Eye (tissue), 1 donor: ENCODE data around the gene CASKIN1.
"Not testable (repeated sequence)": the region's sequence is repeated elsewhere in the genome, so short reads cannot be mapped to it uniquely, and the experiment has no call there.

ENCODE experiments used
- DNase-seq: peaks from one replicate; pipeline ENCODE4 v3.0.0-alpha.2; 2015

Gene CASKIN1

GRCh38 chr16:2209258-2210008, 13.0 kb upstream of the CASKIN1 start:
- no peak for DNase-seq

GRCh38 chr16:2208772-2209171, 12.4 kb upstream of the CASKIN1 start:
- DNase-seq = no peak

GRCh38 chr16:2208308-2208707, 11.9 kb upstream of the CASKIN1 start:
- no peak for DNase-seq

GRCh38 chr16:2207872-2208271, 11.5 kb upstream of the CASKIN1 start:
- no peak for DNase-seq

GRCh38 chr16:2206780-2207433, 10.5 kb upstream of the CASKIN1 start:
- no peak for DNase-seq

- DNase-seq = no peak
Observed at GRCh38 chr16:2206420-2206779, 10.0 kb upstream of the CASKIN1 start.

GRCh38 chr16:2205967-2206313, 9.5 kb upstream of the CASKIN1 start:
- DNase-seq = no peak

GRCh38 chr16:2205104-2205966, 8.9 kb upstream of the CASKIN1 start, which contains the start of gene MLST8:
Gene MLST8, plus strand, starts transcription at chr16:2205454. Its CDS starts 632 bp downstream, at chr16:2206086.
- peak; percentile 96 for DNase-seq

GRCh38 chr16:2204416-2205103, 8.2 kb upstream of the CASKIN1 start:
- no peak for DNase-seq

- not testable (repeated sequence) for DNase-seq
Observed at GRCh38 chr16:2203119-2203688, 6.8 kb upstream of the CASKIN1 start.

- DNase-seq = no peak
Observed at GRCh38 chr16:2200313-2200712, 3.9 kb upstream of the CASKIN1 start.

- DNase-seq = no peak
Observed at GRCh38 chr16:2199621-2200139, 3.3 kb upstream of the CASKIN1 start.

GRCh38 chr16:2199095-2199494, 2.7 kb upstream of the CASKIN1 start:
- no peak for DNase-seq

GRCh38 chr16:2198283-2198682, 1.9 kb upstream of the CASKIN1 start:
- no peak for DNase-seq

GRCh38 chr16:2197765-2198164, 1.4 kb upstream of the CASKIN1 start:
- DNase-seq = no peak

GRCh38 chr16:2196981-2197511, 641 bp upstream of the CASKIN1 start:
- no peak for DNase-seq

- peak; percentile 58 for DNase-seq
Observed at GRCh38 chr16:2195322-2196161, 863 bp downstream of the CASKIN1 start.

- DNase-seq = peak; percentile 64
Observed at GRCh38 chr16:2194852-2195321, 1.5 kb downstream of the CASKIN1 start.

- DNase-seq = peak; percentile 38
Observed at GRCh38 chr16:2194166-2194834, 2.1 kb downstream of the CASKIN1 start.

GRCh38 chr16:2191446-2191706, 5.0 kb downstream of the CASKIN1 start:
- DNase-seq = no peak
